GM21529 (cell line): ENCODE data around the gene PGA4.
"Not testable (repeated sequence)": the region's sequence is repeated elsewhere in the genome, so short reads cannot be mapped to it uniquely, and the experiment has no call there.

Source experiments
- ATAC-seq: cut with Tn5 transposase; IDR thresholded peaks from one replicate; pipeline ENCODE4 v1.9.1; 2021; ENCODE audit not compliant: unreplicated experiment

PGA4 gene

DNA sequence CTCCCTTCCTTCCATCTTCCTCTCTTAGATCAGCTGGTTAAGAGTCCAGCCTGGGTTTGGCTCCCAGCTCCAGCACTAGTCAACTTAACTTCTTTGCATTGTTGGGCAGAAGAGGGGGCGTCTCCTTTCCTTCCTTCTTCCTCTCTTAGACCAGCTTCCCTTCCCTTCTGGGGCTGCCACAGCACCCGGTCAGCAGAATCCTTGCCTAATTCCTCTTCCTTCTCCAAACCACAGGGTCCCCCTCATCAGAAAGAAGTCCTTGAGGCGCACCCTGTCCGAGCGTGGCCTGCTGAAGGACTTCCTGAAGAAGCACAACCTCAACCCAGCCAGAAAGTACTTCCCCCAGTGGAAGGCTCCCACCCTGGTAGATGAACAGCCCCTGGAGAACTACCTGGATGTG, 18.3 kb upstream of the PGA4 start:
- not testable (repeated sequence) for ATAC-seq

GRCh38 chr11:61204502-61205059, 17.6 kb upstream of the PGA4 start:
- ATAC-seq: not testable (repeated sequence)

DNA sequence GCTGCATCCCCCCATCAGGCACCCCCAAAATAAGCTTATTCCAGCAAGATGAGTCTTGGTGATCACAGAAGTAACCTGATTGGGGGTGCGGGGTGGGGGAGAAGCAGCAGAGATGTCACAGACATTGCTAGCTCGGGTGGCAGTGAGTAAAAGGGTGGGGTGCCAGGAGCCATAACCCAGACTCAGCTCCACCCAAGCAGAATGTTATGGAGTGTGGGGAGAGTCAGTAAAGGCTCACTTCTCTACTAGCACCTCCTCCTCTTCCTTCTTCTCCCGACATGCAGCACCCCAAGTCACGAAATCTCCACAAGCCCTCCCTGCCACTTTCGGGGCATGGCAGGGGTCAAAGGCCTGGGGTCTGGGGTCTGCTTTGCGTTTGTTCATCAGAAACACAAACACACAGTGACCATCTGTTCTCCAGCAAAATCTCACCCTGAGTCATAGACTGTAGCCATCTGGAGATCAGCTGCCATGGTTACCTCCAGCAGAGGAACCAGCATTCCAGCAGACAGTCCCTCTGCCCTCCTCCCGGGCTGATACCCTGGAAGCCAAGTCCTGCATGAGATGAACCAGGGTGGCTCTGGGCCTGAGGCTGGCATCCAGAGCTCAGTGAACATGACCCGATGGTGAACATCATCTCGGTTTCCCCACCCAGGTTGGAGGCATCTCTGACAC, 14.4 kb upstream of the PGA4 start:
- ATAC-seq: not testable (repeated sequence)

DNA sequence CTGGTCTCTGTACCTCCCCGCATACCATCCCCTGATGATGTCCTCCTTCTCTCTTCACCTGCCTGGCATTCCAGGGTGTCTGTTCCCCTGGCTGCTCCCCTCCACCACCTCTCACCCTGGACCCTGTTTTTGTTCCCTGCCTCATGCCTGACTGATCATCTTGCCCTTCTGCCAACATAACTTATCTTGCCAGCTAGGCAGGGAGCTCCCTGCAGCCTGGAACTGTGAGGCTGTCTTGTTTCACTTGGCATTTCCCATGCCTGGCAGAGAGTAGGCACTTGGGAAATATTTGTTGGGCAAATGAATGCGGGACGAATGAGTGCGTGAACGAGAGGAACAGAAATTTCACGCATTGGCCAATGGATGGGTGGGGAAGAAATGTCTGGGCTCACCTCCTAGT, 11.5 kb upstream of the PGA4 start:
- ATAC-seq: not testable (repeated sequence)

- not testable (repeated sequence) for ATAC-seq
Measured at GRCh38 chr11:61211327-61211952, 10.7 kb upstream of the PGA4 start.

- ATAC-seq: not testable (repeated sequence)
Measured at GRCh38 chr11:61212202-61212601, 9.9 kb upstream of the PGA4 start.

GRCh38 chr11:61213711-61214324, 8.3 kb upstream of the PGA4 start:
- not testable (repeated sequence) for ATAC-seq

DNA sequence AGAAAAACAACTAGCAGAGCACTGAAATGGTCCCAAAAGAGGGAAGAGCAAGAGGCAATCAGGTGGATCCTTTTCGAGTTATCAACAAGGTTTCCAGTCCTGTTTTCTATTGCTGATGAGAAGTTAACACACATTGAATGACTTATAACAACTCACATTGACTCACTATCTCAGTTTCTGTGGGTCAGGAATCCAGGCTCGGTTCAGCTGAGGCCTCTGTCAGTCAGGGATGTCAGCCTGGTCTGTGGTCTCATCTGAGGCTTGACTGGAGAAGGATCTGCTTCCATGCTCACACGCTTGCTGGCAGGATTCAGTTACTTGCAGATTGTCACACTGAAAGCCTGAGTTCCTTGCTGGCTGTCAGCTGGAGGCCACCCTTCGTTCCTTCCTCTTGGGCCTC, 3.8 kb upstream of the PGA4 start:
- not testable (repeated sequence) for ATAC-seq

GRCh38 chr11:61219016-61219415, 3.1 kb upstream of the PGA4 start:
- ATAC-seq: not testable (repeated sequence)

DNA sequence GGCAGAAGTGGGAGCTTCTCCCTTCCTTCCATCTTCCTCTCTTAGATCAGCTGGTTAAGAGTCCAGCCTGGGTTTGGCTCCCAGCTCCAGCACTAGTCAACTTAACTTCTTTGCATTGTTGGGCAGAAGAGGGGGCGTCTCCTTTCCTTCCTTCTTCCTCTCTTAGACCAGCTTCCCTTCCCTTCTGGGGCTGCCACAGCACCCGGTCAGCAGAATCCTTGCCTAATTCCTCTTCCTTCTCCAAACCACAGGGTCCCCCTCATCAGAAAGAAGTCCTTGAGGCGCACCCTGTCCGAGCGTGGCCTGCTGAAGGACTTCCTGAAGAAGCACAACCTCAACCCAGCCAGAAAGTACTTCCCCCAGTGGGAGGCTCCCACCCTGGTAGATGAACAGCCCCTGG, 545 bp downstream of the PGA4 start:
- not testable (repeated sequence) for ATAC-seq

- not testable (repeated sequence) for ATAC-seq
Measured at GRCh38 chr11:61226457-61227137, 4.5 kb downstream of the PGA4 start.

DNA sequence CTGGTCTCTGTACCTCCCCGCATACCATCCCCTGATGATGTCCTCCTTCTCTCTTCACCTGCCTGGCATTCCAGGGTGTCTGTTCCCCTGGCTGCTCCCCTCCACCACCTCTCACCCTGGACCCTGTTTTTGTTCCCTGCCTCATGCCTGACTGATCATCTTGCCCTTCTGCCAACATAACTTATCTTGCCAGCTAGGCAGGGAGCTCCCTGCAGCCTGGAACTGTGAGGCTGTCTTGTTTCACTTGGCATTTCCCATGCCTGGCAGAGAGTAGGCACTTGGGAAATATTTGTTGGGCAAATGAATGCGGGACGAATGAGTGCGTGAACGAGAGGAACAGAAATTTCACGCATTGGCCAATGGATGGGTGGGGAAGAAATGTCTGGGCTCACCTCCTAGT, 7.3 kb downstream of the PGA4 start:
- ATAC-seq: not testable (repeated sequence)

DNA sequence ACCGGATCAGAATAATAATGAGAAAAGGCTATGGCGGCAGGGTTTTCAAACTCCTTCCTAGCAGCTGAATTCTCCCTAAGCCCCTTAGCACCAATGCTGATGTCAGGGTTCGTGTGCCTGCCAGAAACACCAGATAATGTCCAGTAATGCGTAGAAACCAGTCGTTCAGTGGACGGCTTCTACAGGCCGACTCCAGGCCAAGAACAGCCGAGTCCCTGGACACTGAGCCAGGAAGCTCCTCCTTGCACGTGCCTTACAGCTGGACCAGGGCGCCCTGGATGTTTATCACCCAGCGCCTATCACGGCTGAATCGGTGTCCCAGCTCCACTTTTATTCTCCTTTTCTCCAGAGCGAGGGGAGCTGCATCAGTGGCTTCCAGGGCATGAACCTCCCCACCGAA, 8.9 kb downstream of the PGA4 start:
- not testable (repeated sequence) for ATAC-seq

DNA sequence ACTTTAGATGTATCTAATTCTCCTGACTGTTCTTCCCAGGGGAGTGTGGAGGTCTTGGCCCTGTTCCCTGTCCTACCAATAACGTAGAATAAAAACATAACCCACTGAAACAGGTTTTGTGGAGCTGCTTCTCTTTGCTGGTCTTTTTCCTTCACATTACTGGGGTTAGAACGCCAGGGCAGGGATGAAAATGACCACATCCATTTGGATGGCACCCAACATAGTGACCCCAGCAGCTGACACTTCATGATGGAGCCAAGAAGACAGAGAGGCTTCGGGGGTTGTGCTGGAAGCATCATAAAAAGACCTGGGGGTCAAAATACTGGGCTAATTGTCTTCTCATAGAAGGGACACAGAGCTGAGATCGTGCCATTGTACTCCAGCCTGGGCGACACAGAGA, 9.4 kb downstream of the PGA4 start:
- ATAC-seq: not testable (repeated sequence)

DNA sequence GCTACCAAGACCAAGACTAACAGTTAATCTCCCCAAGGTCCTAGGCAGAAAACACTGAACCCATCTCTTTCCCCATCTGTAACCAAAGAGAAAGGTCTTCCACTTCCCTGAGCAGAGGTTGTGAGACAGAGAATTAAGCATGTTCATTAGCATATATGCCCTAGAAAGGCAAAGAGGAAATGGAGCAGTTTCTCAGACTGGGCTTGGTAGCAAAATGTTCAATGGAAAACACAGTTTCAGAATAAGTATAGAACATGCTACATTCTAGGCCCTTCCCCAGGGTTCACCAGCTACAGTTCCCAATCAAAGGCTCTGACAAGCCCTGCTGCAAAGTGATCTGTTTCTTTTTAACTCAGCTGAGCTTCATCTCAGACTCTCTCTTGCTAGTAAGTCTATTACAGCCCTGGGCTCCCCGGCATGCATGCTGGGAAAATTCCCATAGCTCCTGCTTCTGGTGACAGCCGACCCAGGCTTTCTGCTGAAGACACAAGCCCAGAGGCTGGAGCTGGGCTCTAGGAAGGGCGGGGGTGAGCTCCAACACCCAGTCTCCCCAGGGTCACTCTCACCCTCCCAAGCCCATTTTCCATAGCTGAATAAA, 10.5 kb downstream of the PGA4 start:
- ATAC-seq: not testable (repeated sequence)

GRCh38 chr11:61237130-61237529, 15.0 kb downstream of the PGA4 start:
- not testable (repeated sequence) for ATAC-seq

DNA sequence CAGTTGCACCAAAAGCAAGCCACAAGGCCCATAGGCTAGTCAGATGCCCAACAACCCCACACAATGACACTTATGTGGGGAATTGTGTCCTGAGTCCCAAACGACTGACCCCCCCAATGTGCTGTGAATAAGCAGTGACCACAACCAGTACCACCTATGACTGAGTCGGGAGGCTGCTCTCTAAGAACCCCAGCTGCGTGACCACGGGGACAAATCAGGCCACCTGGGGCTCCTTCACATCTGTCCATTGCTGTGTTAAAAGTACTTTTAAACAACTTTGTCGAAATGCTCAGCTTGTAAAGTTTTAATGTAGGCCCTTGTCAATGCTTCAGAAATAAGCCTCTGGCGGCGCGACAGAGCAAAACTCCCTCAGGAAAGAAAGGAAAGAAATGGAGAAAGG, 18.1 kb downstream of the PGA4 start:
- not testable (repeated sequence) for ATAC-seq

GRCh38 chr11:61240875-61241274, 18.7 kb downstream of the PGA4 start, which contains the start of gene PGA5:
TSS of gene PGA5 (plus strand) at chr11:61241175. CDS start at chr11:61241227, 52 bp downstream.
- not testable (repeated sequence) for ATAC-seq

- ATAC-seq: not testable (repeated sequence)
Measured at GRCh38 chr11:61241526-61241925, 19.4 kb downstream of the PGA4 start.

DNA sequence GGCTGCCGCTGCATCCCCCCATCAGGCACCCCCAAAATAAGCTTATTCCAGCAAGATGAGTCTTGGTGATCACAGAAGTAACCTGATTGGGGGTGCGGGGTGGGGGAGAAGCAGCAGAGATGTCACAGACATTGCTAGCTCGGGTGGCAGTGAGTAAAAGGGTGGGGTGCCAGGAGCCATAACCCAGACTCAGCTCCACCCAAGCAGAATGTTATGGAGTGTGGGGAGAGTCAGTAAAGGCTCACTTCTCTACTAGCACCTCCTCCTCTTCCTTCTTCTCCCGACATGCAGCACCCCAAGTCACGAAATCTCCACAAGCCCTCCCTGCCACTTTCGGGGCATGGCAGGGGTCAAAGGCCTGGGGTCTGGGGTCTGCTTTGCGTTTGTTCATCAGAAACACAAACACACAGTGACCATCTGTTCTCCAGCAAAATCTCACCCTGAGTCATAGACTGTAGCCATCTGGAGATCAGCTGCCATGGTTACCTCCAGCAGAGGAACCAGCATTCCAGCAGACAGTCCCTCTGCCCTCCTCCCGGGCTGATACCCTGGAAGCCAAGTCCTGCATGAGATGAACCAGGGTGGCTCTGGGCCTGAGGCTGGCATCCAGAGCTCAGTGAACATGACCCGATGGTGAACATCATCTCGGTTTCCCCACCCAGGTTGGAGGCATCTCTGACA, 23.3 kb downstream of the PGA4 start:
- not testable (repeated sequence) for ATAC-seq
